Measurements from ENCODE around the gene CHST9. TPM values are rescaled to one million over a fixed set of nuclear protein-coding genes. Genes with fewer than 3 reads are reported as not detected.
"Not testable (repeated sequence)": the region's sequence is repeated elsewhere in the genome, so short reads cannot be mapped to it uniquely, and the experiment has no call there.

Gene CHST9
- total RNA-seq, 1 donor from 2014 or later: 0.21 TPM

GRCh38 chr18:27110319-27110718 lies 74.8 kb downstream of the CHST9 start:
- no peak overlapping the region for H3K4me3 ChIP-seq
- DNase-seq (ENCODE audit: low spot score in 2 of 2): no peak
- no peaks in the 10 kb centered on the region for H3K27me3 ChIP-seq
- intact Hi-C loops (cut with DNase I): no loop called here
- no peak for TF ChIP-seq CTCF (IDR thresholded peaks at IDR 0.05)
- H3K27ac ChIP-seq: no peak overlapping the region
- H3K36me3 ChIP-seq: no peaks in the 10 kb centered on the region
- H3K9me3 ChIP-seq: no peaks in the 10 kb centered on the region
- H3K4me1 ChIP-seq: no peaks in the 10 kb centered on the region

GRCh38 chr18:27109451-27109850 lies 75.7 kb downstream of the CHST9 start:
- intact Hi-C loops (cut with DNase I): no loop called here
- Histone ChIP-seq H3K27me3 (no peaks in the 10 kb centered on the region), H3K9me3 (no peaks in the 10 kb centered on the region), H3K36me3 (no peaks in the 10 kb centered on the region), H3K4me1 (no peaks in the 10 kb centered on the region), H3K27ac (no peak overlapping the region), H3K4me3 (no peak overlapping the region)
- TF ChIP-seq CTCF (IDR thresholded peaks at IDR 0.05): no peak
- DNase-seq (ENCODE audit: low spot score in 2 of 2): no peak

- no peaks in the 10 kb centered on the region for H3K27me3 ChIP-seq
- H3K4me1 ChIP-seq: no peaks in the 10 kb centered on the region
- H3K36me3 ChIP-seq: no peaks in the 10 kb centered on the region
- H3K27ac ChIP-seq: no peak overlapping the region
- H3K4me3 ChIP-seq: no peak overlapping the region
- no peaks in the 10 kb centered on the region for H3K9me3 ChIP-seq
- TF ChIP-seq CTCF (IDR thresholded peaks at IDR 0.05): no peak
- intact Hi-C loops (cut with DNase I): no loop called here
- no peak for DNase-seq (ENCODE audit: low spot score in 2 of 2)
These were observed 76.3 kb downstream of the CHST9 start for GRCh38 chr18:27108842-27109241.

- intact Hi-C loops (cut with DNase I): no loop called here
- H3K9me3 ChIP-seq: no peaks in the 10 kb centered on the region
- H3K36me3 ChIP-seq: no peaks in the 10 kb centered on the region
- no peak overlapping the region for H3K4me3 ChIP-seq
- H3K4me1 ChIP-seq: no peaks in the 10 kb centered on the region
- H3K27ac ChIP-seq: no peak overlapping the region
- no peak for DNase-seq (ENCODE audit: low spot score in 2 of 2)
- TF ChIP-seq CTCF (IDR thresholded peaks at IDR 0.05): no peak
- no peaks in the 10 kb centered on the region for H3K27me3 ChIP-seq
These were observed 80.4 kb downstream of the CHST9 start for GRCh38 chr18:27104743-27105142.

- no peaks in the 10 kb centered on the region for H3K27me3 ChIP-seq
- no peaks in the 10 kb centered on the region for H3K9me3 ChIP-seq
- no peaks in the 10 kb centered on the region for H3K36me3 ChIP-seq
- H3K27ac ChIP-seq: no peak overlapping the region
- H3K4me3 ChIP-seq: no peak overlapping the region
- H3K4me1 ChIP-seq: no peaks in the 10 kb centered on the region
- TF ChIP-seq CTCF (IDR thresholded peaks at IDR 0.05): no peak
- intact Hi-C loops (cut with DNase I): no loop called here
- DNase-seq (ENCODE audit: low spot score in 2 of 2): no peak
These were observed 90.5 kb downstream of the CHST9 start for GRCh38 chr18:27094621-27095020.

GRCh38 chr18:27093290-27093689 lies 91.8 kb downstream of the CHST9 start:
- H3K27ac ChIP-seq; intact Hi-C loops (cut with DNase I): not testable (repeated sequence)

More at GRCh38 chr18:27093290-27093689, 91.8 kb downstream of the CHST9 start:
- H3K27me3 ChIP-seq; H3K9me3 ChIP-seq; H3K4me1 ChIP-seq; H3K36me3 ChIP-seq; DNase-seq (ENCODE audit: low spot score in 2 of 2); H3K4me3 ChIP-seq: not testable (repeated sequence)
